Stimulated activated CD4-positive, alpha-beta T cell treated with anti-CD3 and anti-CD28 coated beads, Interleukin-15, amount 100 ng/mL, for 24 hours (primary cell): ENCODE measurements around the gene SLC6A18.
"Not testable (repeated sequence)": the region's sequence is repeated elsewhere in the genome, so short reads cannot be mapped to it uniquely, and the experiment has no call there.

Experiments used
- DNase-seq: peaks from one replicate; pipeline ENCODE4 v3.0.0-alpha.2; 2020

SLC6A18 gene

DNA sequence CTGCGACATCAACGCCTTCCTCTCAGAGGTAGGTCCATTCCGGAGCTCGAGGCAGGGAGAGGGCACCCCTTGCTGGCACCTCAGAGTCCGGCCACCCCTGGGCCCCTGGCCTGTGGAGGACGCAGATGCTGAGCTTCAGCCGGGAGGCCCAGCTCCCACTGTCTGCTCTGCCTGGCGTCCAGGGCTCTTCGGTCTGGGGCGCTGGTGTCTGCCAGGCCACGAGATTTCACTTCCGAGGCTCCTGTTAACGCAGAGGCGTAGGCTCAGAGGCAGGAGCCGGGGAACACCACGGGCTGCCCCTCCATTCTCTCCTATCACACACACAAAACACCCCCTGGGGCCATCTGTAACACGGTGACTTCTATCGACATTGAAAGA is 8.3 kb upstream of the SLC6A18 start:
- DNase-seq, result no peak

DNA sequence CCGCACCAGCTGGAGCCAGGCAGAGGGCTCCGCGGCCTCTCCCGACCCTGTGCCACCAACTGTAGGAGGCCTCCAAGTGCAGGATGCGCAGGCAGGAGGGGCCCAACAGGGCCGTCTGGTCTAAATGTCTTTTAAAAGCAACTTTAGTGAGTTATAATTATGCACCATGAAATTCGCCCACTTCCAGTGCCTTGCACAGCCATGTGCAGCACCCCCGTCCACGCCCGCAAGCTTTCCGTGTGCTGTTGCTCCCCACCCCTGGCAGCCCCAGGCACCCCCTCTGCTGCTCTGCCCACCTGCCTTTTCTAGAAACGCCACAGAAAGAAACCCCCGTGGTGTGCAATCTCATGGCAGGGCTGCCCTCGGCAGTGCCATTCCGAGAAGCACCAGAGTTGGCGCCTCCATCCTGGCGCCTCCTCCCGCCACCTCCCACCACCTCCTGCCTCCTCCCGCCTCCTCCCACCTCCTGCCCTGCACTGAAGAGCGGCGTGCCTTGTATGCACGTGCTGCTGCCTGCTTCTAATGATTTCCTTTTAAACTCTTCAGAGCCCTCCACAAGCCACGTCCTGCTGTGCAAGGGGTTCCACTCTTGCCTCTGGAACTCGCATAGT is 7.5 kb upstream of the SLC6A18 start:
- peak; percentile 24 for DNase-seq

DNA sequence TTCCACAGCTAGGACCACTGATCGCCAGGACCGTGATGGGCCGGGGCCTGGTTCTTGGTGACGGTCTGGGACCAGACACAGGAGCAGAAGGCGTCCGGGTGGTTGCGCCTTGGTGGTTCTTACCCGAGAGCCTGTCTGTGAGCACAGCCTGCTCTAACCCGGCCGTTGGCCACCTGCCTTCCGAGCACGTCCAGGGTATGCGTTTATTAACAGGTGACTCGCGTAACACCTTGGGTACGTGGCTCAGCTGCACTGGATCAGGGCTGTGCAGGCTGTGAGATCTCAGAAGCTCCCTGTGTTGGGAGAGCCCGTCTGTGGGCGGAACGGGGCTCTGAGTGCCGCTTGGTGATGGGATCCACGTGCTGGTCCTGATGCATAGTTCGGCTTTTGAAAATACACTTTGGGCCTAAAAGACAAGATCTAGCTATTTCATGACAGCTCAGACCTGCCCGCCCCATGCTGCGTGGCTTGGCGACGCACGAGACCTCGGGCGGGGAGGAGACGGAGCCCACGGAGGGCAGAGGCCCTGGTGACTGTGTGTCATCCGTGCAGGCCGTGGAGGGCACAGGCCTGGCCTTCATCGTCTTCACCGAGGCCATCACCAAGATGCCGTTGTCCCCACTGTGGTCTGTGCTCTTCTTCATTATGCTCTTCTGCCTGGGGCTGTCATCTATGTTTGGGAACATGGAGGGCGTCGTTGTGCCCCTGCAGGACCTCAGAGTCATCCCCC is 6.7 kb upstream of the SLC6A18 start:
- DNase-seq, result no peak

DNA sequence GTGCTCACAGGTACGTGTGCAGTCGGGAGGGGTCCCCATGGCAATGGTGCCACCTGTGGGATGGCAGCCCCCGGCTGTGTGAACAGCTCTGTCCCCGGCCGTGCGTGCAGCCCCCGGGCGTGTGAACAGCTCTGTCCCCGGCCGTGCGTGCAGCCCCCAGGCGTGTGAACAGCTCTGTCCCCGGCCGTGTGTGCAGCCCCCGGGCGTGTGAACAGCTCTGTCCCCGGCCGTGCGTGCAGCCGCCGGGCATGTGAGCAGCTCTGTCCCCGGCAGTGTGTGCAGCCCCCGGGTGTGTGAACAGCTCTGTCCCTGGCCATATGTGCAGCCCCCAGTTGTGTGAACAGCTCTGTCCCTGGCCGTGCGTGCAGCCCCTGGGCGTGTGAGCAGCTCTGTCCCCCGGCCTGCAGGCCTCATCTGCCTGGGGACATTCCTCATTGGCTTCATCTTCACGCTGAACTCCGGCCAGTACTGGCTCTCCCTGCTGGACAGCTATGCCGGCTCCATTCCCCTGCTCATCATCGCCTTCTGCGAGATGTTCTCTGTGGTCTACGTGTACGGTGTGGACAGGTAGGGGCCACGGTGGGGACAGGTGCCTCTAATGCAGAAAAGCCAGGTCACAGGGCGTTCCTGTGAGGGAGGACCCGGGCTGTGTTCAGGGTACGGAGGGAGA is 5.9 kb upstream of the SLC6A18 start:
- DNase-seq, result no peak

DNA sequence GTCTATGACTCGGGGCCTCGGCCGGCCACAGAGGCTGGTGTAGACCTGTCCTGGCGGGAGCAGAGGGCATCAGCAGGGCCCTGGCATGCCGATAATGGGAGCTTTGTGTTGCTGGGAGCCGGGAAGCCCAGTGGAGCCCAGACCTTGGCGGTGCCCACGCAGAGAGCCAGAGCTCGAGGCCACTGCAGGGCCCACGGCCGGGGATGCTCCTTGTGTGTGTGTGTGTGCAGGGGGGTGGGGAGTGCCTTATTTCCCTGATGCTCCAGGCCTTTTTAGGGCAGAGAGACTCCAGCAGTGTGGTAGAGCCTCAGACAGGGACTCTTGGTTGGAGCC is 5.4 kb upstream of the SLC6A18 start:
- no peak for DNase-seq

DNA sequence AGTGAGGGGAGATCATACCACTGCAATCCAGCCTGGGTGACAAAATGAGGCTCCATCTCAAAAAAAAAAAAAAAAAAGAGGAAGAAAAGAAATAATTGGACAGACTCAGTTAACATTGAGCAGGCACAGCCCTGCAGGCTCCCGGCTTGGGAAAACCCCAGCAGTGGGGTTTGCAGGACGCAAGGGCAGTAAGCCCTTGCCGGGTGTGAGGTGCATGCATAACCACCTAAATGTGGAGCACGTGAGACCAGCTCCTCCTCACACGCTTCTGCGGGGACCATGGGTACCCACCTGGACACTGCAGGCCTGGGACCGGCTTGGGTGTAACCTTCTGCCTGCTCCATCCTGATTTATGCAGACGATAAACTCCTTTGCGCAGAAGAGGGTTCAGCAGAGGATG is 4.8 kb upstream of the SLC6A18 start:
- no peak for DNase-seq

DNA sequence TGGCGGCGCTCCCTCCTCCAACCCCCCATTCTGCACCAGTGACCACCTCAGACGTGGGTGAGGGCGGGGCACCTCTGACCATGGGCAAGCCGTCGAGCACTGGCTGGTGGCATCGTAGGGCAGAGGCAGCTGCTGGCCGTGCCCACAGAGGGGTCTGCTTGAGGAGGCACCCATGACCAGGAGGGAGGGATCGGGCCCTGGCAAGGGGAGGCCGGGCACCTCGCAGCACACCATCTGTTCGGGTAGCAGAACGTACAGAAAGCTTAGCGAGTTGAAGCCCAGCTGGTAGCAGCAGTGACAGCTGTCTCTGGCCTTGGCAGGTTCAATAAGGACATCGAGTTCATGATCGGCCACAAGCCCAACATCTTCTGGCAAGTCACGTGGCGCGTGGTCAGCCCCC is 4.3 kb upstream of the SLC6A18 start:
- no peak for DNase-seq

DNA sequence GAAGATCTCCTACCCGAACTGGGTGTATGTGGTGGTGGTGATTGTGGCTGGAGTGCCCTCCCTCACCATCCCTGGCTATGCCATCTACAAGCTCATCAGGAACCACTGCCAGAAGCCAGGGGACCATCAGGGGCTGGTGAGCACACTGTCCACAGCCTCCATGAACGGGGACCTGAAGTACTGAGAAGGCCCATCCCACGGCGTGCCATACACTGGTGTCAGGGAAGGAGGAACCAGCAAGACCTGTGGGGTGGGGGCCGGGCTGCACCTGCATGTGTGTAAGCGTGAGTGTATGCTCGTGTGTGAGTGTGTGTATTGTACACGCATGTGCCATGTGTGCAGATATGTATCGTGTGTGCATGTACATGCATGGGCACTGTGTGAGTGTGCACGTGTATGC is 3.5 kb upstream of the SLC6A18 start:
- no peak for DNase-seq

DNA sequence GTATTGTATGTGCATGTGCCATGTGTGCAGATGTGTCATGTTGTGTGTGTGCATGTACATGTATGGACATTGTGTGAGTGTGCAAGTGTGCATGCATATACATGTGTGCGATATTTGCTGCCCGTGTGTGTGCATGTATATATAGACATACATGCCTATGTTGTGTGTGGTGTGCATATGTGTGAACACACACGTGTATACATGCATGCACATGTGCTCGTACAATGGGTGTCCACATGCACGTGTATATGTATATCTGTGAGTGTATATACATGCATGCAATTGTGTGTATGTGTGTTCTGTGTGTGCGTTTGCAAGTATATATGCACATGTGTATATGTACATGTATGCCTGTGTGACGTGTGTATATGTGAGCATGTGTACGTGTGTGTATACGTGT is 3.0 kb upstream of the SLC6A18 start:
- DNase-seq, result no peak

DNA sequence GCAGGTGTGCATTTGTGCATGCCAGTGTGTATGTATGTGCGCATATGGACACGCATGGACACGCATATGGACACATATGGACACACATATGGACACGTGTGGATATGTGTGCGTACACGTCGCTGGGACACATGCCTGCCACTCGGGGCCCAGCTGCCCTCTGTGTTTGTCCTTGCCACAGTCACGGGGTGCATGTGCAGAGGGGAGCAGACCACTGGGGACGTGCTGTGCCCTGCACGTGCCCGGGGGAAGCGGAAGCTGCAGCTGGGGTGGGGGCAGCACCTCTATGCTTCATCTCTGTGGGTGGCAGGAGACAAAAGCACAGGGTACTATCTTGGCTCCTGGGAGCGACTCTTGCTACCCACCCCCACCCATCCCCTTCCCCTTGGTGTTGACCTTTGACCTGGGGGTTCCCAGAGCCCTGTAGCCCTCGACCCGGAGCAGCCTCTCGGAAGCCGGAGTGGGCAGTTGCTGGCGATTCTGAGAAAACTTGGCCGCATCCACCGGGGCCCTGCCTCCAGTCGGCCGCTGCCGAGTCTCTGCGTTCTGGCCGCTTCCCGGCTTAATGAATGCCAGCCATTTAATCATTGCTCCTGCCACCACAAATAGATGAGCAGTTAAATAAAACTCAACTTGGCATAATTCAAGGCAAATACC is 2.4 kb upstream of the SLC6A18 start:
- no peak for DNase-seq

DNA sequence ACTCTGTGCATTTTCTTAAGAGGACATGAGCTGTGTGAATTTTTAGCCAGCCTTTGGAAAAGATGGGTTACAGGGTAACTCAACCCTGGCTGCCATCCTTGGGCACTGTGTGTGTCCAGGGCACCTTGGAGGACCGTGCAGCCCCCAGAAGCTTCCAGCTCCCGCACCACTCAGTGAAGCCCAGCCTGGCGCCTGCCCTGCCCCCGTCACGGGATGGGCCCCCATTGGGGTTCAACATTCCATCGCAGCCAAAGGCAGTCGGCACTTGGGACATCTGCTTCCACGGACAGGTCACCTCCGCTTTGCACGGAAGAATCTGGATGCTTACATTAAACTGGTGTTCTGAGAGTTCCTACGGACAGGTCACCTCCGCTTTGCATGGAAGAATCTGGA is 1.9 kb upstream of the SLC6A18 start:
- DNase-seq, result no peak

DNA sequence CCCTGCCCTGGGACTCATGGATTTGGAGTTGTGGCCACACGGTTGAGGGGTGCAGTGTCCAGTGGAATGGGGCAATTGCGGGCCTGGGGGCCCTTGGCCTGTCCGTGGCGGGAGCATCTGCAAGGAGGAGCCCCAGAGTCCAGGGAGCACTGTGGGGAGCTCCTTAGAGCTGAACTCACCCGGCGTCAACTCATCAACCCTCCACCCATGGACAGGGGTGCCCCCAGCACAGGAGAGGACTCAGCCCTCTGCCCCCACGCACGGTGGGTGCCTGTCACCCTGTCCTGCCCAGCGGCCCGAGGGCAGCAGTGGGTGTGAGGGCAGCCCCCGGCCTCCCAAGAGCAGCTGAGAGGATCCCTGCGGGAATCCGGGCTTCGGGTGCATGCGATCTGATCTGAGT is 550 bp upstream of the SLC6A18 start:
- DNase-seq, result no peak

DNA sequence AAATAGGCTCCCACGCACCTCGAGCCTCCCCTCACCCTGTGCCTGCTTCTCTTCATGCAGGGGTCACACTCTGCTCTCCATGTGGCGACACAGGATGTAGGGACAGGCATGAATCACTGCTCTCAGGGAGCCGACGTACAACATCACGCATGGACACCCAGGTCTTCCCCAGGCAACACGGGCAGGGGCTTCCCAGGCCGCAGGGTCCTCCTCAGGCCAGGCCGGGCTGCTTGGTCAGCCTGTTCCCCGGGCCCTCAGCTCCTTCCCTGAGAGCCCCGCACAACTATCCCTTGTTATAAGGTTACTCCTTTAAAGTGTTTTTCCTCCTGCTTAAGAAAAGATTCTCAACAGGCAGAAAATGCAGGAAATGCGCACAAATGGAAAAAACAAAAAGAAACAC is 1.1 kb downstream of the SLC6A18 start:
- DNase-seq, result no peak

DNA sequence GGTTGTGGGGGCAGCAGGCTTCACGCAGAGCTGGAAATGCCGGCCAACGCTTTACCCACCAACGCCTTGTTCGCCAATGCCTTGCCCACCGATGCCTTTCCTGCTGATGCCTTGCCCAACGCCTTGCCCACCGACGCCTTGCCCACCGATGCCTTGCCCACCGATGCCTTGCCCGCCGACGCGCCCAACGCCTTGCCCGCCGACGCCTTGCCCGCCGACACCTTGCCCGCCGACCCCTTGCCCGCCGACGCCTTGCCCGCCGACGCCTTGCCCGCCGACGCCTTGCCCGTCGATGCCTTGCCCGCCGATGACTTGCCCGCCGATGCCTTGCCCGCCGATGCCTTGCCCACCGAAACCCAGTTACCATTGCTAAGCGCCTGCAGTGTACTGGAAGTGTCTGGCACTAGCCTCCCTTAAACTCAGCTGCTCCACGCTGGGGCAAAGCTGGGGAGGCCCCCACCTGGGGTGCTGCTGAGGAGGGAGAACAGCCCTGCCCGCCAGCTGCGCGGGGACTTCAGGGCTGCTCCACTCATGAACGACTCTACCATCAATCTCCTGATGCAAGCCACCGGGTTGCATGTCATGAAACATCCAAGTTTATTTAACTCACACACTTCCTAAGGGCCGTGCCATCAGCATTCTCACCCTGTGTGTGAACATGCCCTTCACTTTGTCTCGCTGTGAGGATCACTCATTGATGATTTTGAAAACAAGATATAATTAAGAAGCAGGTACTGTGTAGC is 1.8 kb downstream of the SLC6A18 start:
- no peak for DNase-seq

DNA sequence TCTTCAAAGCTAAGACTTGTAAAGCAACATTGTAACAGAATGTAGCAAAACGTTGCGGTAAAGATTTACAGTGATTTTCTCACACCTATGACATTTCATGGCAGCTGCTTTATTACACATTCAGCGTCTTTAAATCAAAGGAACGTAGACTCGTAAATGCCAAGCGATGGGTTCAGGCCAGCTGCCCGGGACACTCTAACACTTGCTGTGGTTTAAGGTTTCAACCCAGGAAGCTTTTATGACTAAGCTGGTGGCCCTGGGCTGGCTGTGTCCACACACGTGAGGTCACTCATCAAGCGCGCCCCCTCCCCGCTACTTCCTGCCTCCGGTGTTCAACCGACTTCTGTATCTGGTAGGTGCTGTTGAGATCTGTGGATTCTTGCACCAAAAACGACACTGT is 2.5 kb downstream of the SLC6A18 start:
- no peak for DNase-seq

DNA sequence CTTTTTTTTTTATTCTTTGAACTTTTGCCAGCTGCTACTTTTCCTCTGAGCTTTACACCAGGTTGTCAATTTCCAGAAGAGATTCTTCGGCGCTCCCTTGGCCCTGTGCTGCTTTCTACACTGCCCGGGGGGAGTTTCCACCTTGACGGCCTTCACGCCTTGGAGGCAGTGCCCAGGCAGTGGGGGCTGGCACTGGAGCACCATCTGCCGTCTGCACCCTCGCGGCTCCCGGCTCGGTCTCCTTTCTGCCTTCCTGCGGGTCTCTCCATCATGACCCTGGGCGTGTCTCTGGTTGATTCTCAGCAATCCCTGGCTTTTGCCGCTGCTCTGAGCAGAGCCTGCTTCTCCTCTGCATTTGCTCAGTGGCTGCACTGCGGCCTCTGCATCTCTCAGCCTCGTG is 2.9 kb downstream of the SLC6A18 start:
- DNase-seq, result no peak

DNA sequence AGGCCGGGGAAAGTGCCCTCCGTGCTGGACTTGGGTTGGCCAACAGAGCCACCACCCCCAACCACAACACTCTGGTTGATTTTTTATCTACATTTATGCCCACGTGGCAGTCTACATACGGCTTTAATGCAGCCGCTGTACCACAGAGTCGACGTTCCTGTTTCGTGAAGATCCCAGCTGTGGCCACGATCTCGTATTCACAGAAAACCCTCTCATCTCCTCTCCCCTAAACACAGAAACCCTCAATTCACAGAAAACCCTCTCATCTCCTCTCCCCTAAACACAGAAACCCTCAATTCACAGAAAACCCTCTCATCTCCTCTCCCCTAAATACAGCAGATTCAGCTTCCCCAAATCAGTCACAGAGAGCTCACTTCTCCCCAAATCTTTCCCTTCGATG is 3.8 kb downstream of the SLC6A18 start:
- DNase-seq, result not testable (repeated sequence)

DNA sequence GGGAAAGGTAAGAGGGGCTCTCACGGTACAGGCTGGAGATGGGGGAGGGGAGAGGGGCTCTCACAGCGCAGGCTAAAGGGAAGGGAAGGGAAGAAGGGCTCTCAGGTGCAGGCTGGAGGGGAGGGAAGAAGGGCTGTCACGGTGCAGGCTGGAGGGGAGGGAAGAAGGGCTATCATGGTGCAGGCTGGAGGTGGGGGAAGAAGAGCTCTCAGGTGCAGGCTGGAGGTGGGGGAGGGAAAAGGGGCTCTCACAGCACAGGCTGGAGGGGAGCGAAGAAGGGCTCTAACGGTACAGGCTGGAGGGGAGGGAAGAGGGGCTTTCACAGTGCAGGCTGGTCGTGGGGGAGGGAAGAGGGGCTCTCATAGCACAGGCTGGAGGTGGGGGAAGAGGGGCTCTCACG is 4.6 kb downstream of the SLC6A18 start:
- DNase-seq, result no peak

DNA sequence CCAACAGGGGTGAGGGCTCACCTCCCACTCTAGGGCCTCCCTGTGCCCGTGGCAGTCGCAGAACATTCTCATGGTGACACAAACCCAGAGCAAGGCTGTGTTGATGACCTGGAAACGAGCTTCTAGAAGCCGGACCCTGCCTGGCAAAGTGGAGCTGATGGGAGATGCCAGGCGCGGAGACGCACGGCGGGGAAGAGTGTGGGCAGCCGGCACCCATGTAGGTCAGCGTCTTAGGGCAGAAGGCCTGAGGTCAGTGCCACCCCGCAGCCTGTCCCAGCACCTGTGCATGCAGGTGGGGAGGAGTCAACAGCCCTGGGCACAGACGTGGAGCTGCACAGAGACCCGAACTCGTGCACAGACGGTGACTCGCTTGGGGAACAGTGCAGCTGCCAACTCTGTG is 5.4 kb downstream of the SLC6A18 start:
- no peak for DNase-seq

DNA sequence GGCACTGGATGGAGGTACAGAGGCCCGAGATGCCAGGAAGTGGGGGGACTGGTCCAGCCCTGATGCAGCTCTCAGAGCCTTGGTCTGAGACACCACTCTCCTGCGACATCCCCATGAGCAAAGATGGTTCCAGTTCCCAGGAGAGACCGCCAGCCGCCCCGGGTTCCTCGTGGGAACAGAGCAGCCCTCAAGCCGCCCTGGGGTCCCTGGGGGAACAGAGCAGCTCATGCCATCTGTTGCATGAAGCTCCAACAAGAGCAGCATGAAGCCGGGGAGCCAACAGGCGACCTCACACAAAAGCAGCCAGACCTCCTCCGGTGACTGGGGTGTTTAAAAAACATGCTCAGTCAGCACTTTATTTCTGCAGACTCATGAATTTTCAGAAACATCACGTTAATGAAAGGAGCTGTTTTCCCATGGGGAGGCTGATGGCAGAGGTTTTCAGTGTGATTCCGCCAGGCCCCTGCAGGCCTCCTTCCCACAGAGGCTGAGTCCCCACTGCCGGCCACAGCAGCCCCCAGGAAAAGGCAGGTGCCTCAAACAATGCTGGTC is 6.2 kb downstream of the SLC6A18 start:
- DNase-seq, result no peak

DNA sequence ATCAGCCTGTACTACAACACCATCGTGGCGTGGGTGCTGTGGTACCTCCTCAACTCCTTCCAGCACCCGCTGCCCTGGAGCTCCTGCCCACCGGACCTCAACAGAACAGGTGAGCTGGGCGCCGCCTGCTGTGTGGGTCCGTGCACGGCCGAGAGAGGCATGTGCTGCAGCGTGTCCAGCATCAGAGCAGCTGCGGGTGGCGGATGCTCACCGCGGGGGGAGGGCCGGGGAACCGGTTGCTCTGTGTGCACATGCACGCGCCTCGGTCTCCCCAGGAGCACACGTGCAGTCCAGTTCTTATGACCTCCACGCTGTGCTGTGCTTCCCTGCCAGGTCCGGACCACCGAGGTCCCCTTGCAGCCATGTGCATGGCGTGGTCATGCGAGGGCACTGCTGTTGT is 7.6 kb downstream of the SLC6A18 start:
- no peak for DNase-seq

DNA sequence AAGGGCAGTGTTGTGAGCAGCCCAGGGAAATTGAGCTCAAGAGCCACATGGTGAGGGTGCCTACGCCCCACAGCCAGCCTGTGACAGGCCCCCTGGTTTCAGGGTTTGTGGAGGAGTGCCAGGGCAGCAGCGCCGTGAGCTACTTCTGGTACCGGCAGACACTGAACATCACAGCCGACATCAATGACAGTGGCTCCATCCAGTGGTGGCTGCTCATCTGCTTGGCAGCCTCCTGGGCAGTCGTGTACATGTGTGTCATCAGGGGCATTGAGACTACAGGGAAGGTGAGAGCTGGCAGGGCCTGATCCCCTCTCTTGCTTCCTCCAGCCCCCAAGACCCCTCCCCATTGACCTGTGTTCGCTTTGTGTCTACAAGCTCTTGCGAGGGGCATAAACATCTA is 10.2 kb downstream of the SLC6A18 start:
- no peak for DNase-seq

DNA sequence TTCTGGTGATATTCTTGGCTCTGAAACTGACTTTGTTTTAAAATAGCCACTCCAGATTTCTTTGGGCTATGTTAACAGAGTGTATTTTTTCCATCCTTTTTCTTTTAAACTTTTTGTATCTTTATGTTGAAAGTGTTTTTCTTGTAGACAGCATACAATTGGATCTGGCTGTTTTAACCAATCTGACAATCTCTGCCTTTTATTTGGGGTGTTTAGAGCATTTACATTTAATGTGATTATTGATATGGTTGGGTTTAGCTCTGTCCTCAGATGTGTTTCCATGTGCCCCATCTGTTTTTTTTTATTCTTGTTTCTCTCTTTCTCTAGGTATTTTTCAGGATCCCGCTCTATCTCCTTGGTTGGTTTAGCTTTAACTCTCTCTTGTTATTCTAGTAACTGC is 10.7 kb downstream of the SLC6A18 start:
- DNase-seq, result no peak
